GM18868 (cell line): ENCODE data around the gene CORT.
"Not testable (repeated sequence)": the region's sequence is repeated elsewhere in the genome, so short reads cannot be mapped to it uniquely, and the experiment has no call there.

Source experiments
- ATAC-seq: cut with Tn5 transposase; IDR thresholded peaks from one replicate; pipeline ENCODE4 v1.9.1; 2021; ENCODE audit warnings: mild to moderate bottlenecking, moderate library complexity; ENCODE audit not compliant: unreplicated experiment

CORT gene

GRCh38 chr1:10449751-10450150 is at the start of gene CORT:
Gene CORT (plus strand): TSS chr1:10450031. CDS start chr1:10450224, 193 bp downstream.
- ATAC-seq = no peak

- no peak for ATAC-seq
Measured at GRCh38 chr1:10401281-10401680, 48.5 kb upstream of the CORT start.

- ATAC-seq = no peak
Measured at GRCh38 chr1:10402729-10403274, 47.0 kb upstream of the CORT start.

- ATAC-seq = no peak
Measured at GRCh38 chr1:10407201-10407600, 42.6 kb upstream of the CORT start.

GRCh38 chr1:10415211-10415930 is 34.5 kb upstream of the CORT start:
- no peak for ATAC-seq

- ATAC-seq = not testable (repeated sequence)
Measured at GRCh38 chr1:10415967-10416366, 33.9 kb upstream of the CORT start.

GRCh38 chr1:10418741-10419140 is 31.1 kb upstream of the CORT start:
- ATAC-seq = not testable (repeated sequence)

- ATAC-seq = no peak
Measured at GRCh38 chr1:10419351-10419750, 30.5 kb upstream of the CORT start.

GRCh38 chr1:10421637-10422036 is 28.2 kb upstream of the CORT start:
- ATAC-seq = no peak

- no peak for ATAC-seq
Measured at GRCh38 chr1:10424034-10424433, 25.8 kb upstream of the CORT start.

GRCh38 chr1:10424651-10425050 is 25.2 kb upstream of the CORT start:
- no peak for ATAC-seq

GRCh38 chr1:10425826-10426534 is 23.9 kb upstream of the CORT start:
- not testable (repeated sequence) for ATAC-seq

GRCh38 chr1:10426535-10426848 is 23.3 kb upstream of the CORT start:
- not testable (repeated sequence) for ATAC-seq

- ATAC-seq = no peak
Measured at GRCh38 chr1:10428984-10429383, 20.8 kb upstream of the CORT start.

GRCh38 chr1:10429868-10430215 is 20.0 kb upstream of the CORT start:
- ATAC-seq = peak; percentile 14

GRCh38 chr1:10430216-10431069 is 19.4 kb upstream of the CORT start, which contains the start of gene CENPS:
Gene CENPS (plus strand): TSS chr1:10430433. CDS start chr1:10430518, 85 bp downstream.
- ATAC-seq = peak; percentile 68

- ATAC-seq = no peak
Measured at GRCh38 chr1:10431070-10431730, 18.6 kb upstream of the CORT start.

GRCh38 chr1:10432910-10433700 is 16.7 kb upstream of the CORT start:
- ATAC-seq = no peak

- ATAC-seq = no peak
Measured at GRCh38 chr1:10433790-10434189, 16.0 kb upstream of the CORT start.

- ATAC-seq = no peak
Measured at GRCh38 chr1:10434590-10434989, 15.2 kb upstream of the CORT start.
